ENCODE data around the gene TTLL5. TPM values are rescaled to one million over a fixed set of nuclear protein-coding genes. Genes with fewer than 3 reads are reported as not detected.

The TTLL5 gene
- total and polyA plus RNA-seq, 2 of the 13 experiments (the other 11 are each of a cell fraction or from before 2014, with no cell fraction given), result 11.8 to 18.8 TPM

GRCh38 chr14:75672605-75673192 is 11.7 kb downstream of the TTLL5 start:
- intact Hi-C loops (cut with micrococcal nuclease; ENCODE audit: unreplicated experiment), result no loop called here
- H3K9ac ChIP-seq (ENCODE audit: insufficient read depth, low read depth, low read length), result no peak overlapping the region
- H4K20me1 ChIP-seq (ENCODE audit: insufficient read depth, low read length), result no peaks in the 10 kb centered on the region
- H3K79me2 ChIP-seq (ENCODE audit: insufficient read depth, low read length), result no peaks in the 10 kb centered on the region
- H2AFZ ChIP-seq (ENCODE audit: low read length), result no peak overlapping the region
- H3K27me3 ChIP-seq (ENCODE audit: control insufficient read depth in 1 of 2, insufficient read depth in 2 of 2, low read length in 2 of 2), result no peaks in the 10 kb centered on the region
- no peak overlapping the region for H3K4me2 ChIP-seq (ENCODE audit: low read depth, low read length)
- in situ Hi-C loops (cut with HindIII; ENCODE audit: extremely low pct_ligation_motif_present, low pct_unique_long_range_greater_than_20kb), result no loop called here
- DNase-seq (ENCODE audit: low spot score) (no peak), FAIRE-seq (no peak), ATAC-seq (no peak)
- H3K4me3 ChIP-seq (replicated peaks in 1 of 3; ENCODE audit: insufficient read depth in 1 of 3, low read depth in 2 of 3, low read length in 3 of 3), result no peak overlapping the region
- 71% methylated on average over 1 of the region's 1 CpG for WGBS (ENCODE audit: low lambda C conversion rate)
- CTCF ChIA-PET (ENCODE audit: low intra/inter-chr PET ratio, low total read pairs), result no interaction called here
- peaks cover 0 to 16% of the 10 kb centered on the region in 2 experiments; a peak in 3 of 5 replicates for H3K36me3 ChIP-seq (replicated peaks in 1 of 2; ENCODE audit: control insufficient read depth in 1 of 2, insufficient read depth in 2 of 2, low read length in 2 of 2)
- H3K27ac ChIP-seq (ENCODE audit: extremely low read length, insufficient read depth, low read length), result no peak overlapping the region
- no peak for TF ChIP-seq ZNF503 (CRISPR knock-in tag; IDR thresholded peaks at IDR 0.05)
- H3K9me3 ChIP-seq (ENCODE audit: low read length), result no peaks in the 10 kb centered on the region
- POLR2A ChIA-PET, result interaction anchor here (0.9 to 1.0 kb wide), 2 partner anchors 12 to 96 kb away, joined by 3 read pairs; partner anchors contain the start of genes ERG28 and TTLL5
- no TSS peak for BruUV-seq (replicated peaks)
- no peaks in the 10 kb centered on the region for H3K4me1 ChIP-seq (ENCODE audit: insufficient read depth, low read length)

GRCh38 chr14:75673345-75674035 is 12.4 kb downstream of the TTLL5 start:
- Histone ChIP-seq H3K9ac (ENCODE audit: insufficient read depth, low read depth, low read length) (no peak overlapping the region), H2AFZ (ENCODE audit: low read length) (no peak overlapping the region), H3K4me2 (ENCODE audit: low read depth, low read length) (no peak overlapping the region), H3K27ac (ENCODE audit: extremely low read length, insufficient read depth, low read length) (no peak overlapping the region), H3K79me2 (ENCODE audit: insufficient read depth, low read length) (peaks cover 2% of the 10 kb centered on the region), H3K36me3 (replicated peaks in 1 of 2; ENCODE audit: control insufficient read depth in 1 of 2, insufficient read depth in 2 of 2, low read length in 2 of 2) (peaks cover 0 to 23% of the 10 kb centered on the region in 2 experiments; a peak in 4 of 5 replicates), H3K9me3 (ENCODE audit: low read length) (no peaks in the 10 kb centered on the region), H3K4me1 (ENCODE audit: insufficient read depth, low read length) (no peaks in the 10 kb centered on the region), H3K4me3 (replicated peaks in 1 of 3; ENCODE audit: insufficient read depth in 1 of 3, low read depth in 2 of 3, low read length in 3 of 3) (no peak overlapping the region), H3K27me3 (ENCODE audit: control insufficient read depth in 1 of 2, insufficient read depth in 2 of 2, low read length in 2 of 2) (no peaks in the 10 kb centered on the region), H4K20me1 (ENCODE audit: insufficient read depth, low read length) (no peaks in the 10 kb centered on the region)
- intact Hi-C loops (cut with micrococcal nuclease; ENCODE audit: unreplicated experiment) (no loop called here), in situ Hi-C loops (cut with HindIII; ENCODE audit: extremely low pct_ligation_motif_present, low pct_unique_long_range_greater_than_20kb) (no loop called here)
- FAIRE-seq (no peak), ATAC-seq (no peak), DNase-seq (ENCODE audit: low spot score) (no peak)
- WGBS (ENCODE audit: low lambda C conversion rate), result 98% methylated on average over 4 of the region's 4 CpGs
- ChIA-PET CTCF (ENCODE audit: low intra/inter-chr PET ratio, low total read pairs) (no interaction called here), POLR2A (interaction anchor here (0.9 to 1.0 kb wide), 2 partner anchors 13 to 97 kb away, joined by 3 read pairs; partner anchors contain the start of genes ERG28 and TTLL5)
- TF ChIP-seq ZNF773 (CRISPR knock-in tag; IDR thresholded peaks at IDR 0.05; ENCODE audit: borderline replicate concordance) (no peak), SRSF9 (IDR thresholded peaks at IDR 0.05; ENCODE audit: borderline replicate concordance, insufficient read depth, low read depth, low read length, poor library complexity, severe bottlenecking) (no peak)
- BruUV-seq (replicated peaks), result no TSS peak
